Measurements from ENCODE around the gene CHD9.
"Not testable (repeated sequence)": the region's sequence is repeated elsewhere in the genome, so short reads cannot be mapped to it uniquely, and the experiment has no call there.

The CHD9 gene

GRCh38 chr16:53282328-53282727 is 227.5 kb downstream of the CHD9 start:
- DNase-seq (ENCODE audit: low read depth): no peak

DNA sequence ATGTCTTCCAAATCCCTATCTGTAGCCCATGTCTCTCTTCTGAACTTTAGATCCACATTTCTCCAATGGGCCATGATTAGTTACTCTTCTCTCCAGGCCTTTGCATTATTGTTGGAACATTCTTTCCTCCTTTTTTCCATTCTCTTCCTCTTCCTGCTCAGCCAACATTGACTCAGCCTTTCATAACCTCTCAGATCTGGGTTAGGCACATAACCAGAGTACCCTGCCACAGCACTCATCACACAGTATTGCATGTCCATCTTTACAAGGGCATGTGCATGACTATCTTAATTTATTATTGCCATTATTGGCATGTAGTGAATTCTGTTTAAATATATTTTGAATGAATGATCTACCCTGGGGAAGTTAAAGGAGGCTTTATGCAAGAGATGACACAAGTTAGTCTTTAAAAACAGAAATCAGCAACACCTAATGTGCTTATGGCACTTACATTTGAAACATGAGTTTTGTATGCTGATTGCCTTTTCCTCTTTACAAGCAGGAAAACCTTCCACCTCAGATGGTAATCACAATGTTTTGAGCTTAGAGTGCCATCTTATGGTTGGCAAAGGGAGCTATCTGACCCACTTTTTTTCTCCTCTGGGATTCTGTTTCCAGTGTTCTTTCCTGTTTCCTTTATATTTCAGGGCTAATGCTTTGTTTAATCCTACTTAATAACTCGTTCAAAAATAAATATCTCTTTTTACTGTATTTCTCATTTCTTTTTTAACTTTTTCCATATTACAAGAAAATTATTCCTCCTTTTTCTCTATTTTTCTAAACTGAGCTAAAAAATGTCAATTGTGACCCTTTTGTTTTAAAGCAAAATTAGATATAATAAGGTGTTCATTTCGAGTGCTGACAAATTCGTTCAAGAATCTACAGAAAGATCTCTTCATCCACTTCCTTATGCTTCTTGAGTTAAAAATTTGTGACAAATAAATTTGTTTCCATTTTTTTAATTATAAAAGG is 228.5 kb downstream of the CHD9 start:
- DNase-seq (ENCODE audit: low read depth): no peak

- DNase-seq (ENCODE audit: low read depth): no peak
These were observed 230.4 kb downstream of the CHD9 start for GRCh38 chr16:53285236-53285635.

DNA sequence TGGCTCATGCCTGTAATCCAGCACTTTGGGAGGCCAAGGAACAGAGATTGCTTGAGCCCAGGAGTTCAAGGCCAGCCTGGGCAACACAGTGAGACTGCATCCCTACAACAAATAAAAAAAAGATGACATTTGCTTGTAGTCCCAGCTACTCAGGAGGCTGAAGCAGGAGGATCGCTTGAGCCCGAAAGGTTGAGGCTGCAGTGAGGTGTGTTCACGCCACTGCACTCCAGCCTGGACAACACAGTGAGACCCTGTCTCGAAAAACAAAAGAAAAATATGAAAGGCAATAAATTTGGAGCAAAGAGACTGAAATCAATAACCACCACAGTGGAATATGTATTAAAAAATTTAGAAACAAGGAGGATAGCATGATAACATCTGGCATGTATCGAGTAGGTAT is 235.7 kb downstream of the CHD9 start:
- DNase-seq (ENCODE audit: low read depth): no peak

- DNase-seq (ENCODE audit: low read depth): no peak
These were observed 237.1 kb downstream of the CHD9 start for GRCh38 chr16:53291757-53292392.

GRCh38 chr16:53297477-53297876 is 242.7 kb downstream of the CHD9 start:
- DNase-seq (ENCODE audit: low read depth): no peak

- DNase-seq (ENCODE audit: low read depth): no peak
These were observed 249.5 kb downstream of the CHD9 start for GRCh38 chr16:53304334-53304733.

DNA sequence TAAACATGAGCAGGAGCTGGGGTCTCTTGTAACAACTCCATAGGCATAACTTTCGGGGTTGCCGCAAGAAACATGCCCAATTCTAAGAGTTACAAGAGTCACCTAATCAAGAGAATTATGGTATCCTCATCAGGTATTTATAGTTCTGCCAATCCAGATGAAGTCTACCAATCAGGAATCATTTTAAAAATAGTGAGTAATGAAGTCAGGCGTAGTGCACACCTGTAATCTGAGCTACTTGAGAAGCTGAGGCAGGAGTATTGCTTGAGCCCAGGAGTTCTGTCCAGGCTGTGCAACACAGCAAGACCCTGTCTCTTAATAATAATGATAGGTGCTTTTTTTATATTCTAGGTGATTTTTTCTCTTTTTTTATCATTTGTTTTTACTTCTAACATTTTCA is 251.0 kb downstream of the CHD9 start:
- DNase-seq (ENCODE audit: low read depth): no peak

DNA sequence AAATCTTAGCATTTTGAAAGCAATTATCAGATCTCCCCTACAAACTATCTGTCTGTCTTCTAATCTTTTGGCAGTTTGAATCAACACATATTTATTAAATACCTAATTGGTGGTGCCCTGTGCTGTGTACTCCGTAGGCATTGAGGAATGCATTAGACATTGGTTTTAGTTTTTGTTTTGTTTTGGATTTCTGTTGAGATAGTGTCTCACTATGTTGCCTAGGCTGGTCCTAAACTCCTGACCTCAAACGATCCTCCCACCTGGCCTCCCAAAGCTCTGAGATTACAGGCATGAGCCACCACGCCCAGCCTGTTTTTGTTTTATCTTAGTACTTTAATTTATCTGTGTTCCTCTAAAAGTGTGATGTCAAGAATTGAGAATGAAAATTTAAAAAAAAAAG is 254.7 kb downstream of the CHD9 start:
- DNase-seq (ENCODE audit: low read depth): no peak

GRCh38 chr16:53320992-53321391 is 266.2 kb downstream of the CHD9 start:
- DNase-seq (ENCODE audit: low read depth): no peak

- no peak for DNase-seq (ENCODE audit: low read depth)
These were observed 269.1 kb downstream of the CHD9 start for GRCh38 chr16:53323924-53324323.

DNA sequence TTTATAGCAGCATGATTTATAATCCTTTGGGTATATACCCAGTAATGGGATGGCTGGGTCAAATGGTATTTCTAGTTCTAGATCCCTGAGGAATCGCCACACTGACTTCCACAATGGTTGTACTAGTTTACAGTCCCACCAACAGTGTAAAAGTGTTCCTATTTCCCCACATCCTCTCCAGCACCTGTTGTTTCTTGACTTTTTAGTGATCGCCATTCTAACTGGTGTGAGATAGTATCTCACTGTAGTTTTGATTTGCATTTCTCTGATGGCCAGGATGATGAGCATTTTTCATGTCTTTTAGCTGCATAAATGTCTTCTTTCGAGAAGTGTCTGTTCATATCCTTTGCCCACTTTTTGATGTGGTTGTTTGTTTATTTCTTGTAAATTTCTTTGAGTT is 276.2 kb downstream of the CHD9 start:
- not testable (repeated sequence) for DNase-seq (ENCODE audit: low read depth)

DNA sequence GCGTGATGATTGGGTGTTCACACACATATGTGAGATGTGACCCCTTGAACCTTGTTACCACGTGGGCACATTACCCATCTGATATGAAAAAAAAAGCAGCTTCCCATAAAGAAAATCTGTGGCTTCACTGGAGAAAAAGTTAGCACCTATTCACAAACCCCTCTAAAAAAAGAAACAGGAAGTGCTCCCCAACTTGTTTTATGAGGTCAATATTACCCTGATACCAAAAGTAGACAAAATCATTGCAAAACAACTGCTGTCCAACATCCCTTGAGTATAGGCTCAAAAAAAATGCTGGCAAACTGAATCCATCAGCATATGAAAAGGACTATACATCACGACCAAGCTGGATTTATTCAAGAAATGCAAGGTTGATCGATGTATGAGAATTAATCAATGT is 279.8 kb downstream of the CHD9 start:
- no peak for DNase-seq (ENCODE audit: low read depth)

DNA sequence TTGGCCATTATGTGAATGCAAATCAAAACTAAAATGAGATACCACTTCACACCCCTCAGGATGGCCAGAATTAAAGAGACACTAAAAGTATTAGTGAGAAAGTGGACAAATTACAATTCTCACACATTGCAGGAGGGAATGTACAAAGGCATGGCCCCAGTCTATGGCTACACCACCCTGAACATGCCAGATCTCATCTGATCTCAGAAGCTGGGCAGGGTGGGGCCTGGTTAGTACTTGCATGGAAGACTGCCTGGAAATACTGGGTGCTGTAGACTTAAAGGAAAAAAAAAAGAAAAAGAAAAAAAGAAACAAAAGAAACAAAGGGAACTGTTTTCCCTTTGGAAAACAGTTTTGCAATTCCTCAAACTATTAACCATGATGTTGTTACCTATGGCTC is 282.5 kb downstream of the CHD9 start:
- DNase-seq (ENCODE audit: low read depth): no peak

- no peak for DNase-seq (ENCODE audit: low read depth)
These were observed 287.0 kb downstream of the CHD9 start for GRCh38 chr16:53341792-53342191.

GRCh38 chr16:53355064-53355463 is 300.3 kb downstream of the CHD9 start:
- DNase-seq (ENCODE audit: low read depth): no peak

GRCh38 chr16:53356478-53357207 is 301.9 kb downstream of the CHD9 start:
- no peak for DNase-seq (ENCODE audit: low read depth)

GRCh38 chr16:53357208-53357586 is 302.4 kb downstream of the CHD9 start:
- no peak for DNase-seq (ENCODE audit: low read depth)

- DNase-seq (ENCODE audit: low read depth): no peak
These were observed 303.2 kb downstream of the CHD9 start for GRCh38 chr16:53357955-53358354.

DNA sequence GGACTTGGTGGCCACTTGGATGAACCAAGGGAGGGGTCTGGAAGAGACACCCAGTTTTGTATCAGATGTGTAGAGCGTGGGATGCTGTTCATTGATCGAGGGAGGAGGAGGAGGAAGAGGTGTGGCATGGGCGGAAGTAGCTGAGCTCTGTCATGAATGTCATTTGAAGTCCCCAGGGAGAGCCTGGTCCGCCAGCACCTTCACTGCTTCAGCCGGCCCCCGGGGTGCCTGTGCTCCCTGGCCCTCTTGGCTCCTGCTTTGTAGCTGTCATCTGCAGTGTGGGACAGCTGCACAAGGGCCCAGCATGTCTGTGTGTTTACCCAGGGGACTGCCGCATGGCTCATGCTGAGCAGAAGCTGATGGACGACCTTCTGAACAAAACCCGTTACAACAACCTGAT is 304.1 kb downstream of the CHD9 start:
- DNase-seq (ENCODE audit: low read depth): no peak

GRCh38 chr16:53369921-53370320 is 315.1 kb downstream of the CHD9 start:
- no peak for DNase-seq (ENCODE audit: low read depth)

DNA sequence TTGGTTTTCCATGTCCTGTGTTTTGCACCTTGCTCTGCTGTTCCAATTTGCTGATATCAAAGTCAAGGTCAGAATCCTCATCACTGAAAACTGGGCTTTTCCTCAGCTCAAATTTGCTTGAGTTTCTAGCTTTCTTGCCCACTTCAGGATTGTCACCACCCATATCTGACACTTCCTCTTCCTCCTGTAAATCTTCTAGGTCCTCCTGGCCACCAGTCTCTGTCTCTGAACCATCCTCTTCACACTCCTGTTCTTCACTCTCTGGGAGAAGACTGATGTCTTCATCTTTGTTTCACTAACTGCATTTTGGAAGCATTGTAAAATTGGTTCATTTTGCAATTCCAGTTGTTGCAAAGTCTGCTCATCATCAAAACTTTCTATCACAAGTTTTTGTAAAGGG is 316.0 kb downstream of the CHD9 start:
- no peak for DNase-seq (ENCODE audit: low read depth)
